Choroid plexus epithelial cell (primary cell): ENCODE data around the gene ESD.

ENCODE experiments used
- DNase-seq: peaks from one replicate; pipeline ENCODE4 v3.0.0-alpha.2; 2010; ENCODE audit warnings: low read depth
- H3K4me3 ChIP-seq: 2 replicates; pipeline ENCODE4 v1.5.1; 2011; ENCODE audit warnings: low read depth, mild to moderate bottlenecking, control low read depth, low read length, moderate library complexity
- CTCF ChIP-seq: conservative IDR thresholded peaks from 2 replicates; pipeline ENCODE4 v1.5.1; 2011; ENCODE audit warnings: low read depth, mild to moderate bottlenecking, control low read depth, inconsistent platforms, low read length, moderate library complexity

The ESD gene

GRCh38 chr13:46728777-46729176 is 68.2 kb downstream of the ESD start:
- peak; percentile 24 for DNase-seq
- peak; percentile 38 for TF ChIP-seq CTCF
- no peak overlapping the region for H3K4me3 ChIP-seq

- DNase-seq: no peak
- TF ChIP-seq CTCF: no peak
These were observed 70.6 kb downstream of the ESD start for GRCh38 chr13:46726347-46726746.

More at GRCh38 chr13:46726347-46726746, 70.6 kb downstream of the ESD start:
- no peak overlapping the region for H3K4me3 ChIP-seq
